H1 (cell line): ENCODE measurements around the gene CCDC93. TPM values are rescaled to one million over a fixed set of nuclear protein-coding genes. Genes with fewer than 3 reads are reported as not detected.

Source experiments
- CTCF ChIA-PET: fragments of 300-600 bp; sonication (Branson Sonifier 250); formaldehyde crosslinking; loops from one replicate; lab custom pipeline; 2021; ENCODE audit not compliant: partially characterized antibody; lab: Charles Lee
- POLR2A ChIA-PET: fragments of 300-600 bp; sonication (Branson Sonifier 250); formaldehyde crosslinking; loops from one replicate; lab custom pipeline; 2021; ENCODE audit warnings: inconsistent platforms; ENCODE audit not compliant: partially characterized antibody; lab: Charles Lee
- DNase-seq, 2 experiments: peaks; one replicate each; pipeline versions ENCODE4 v3.0.0 to v3.0.0-alpha.2; 2010 to 2022; ENCODE audit warnings: low spot score in 2 of 2, low read depth in 1 of 2, mixed read lengths in 1 of 2
- FAIRE-seq: peaks from 2 replicates; lab custom pipeline; 2011; peaks lifted over from hg19 to GRCh38; lab: Jason Lieb, UNC
- H2AFZ ChIP-seq: 2 replicates; pipeline ENCODE4 v1.8.1; 2012; ENCODE audit warnings: low read length, inconsistent platforms
- H2AK5ac ChIP-seq: 2 replicates; pipeline ENCODE4 v1.6.1; 2013; ENCODE audit warnings: low read depth, low read length
- H2BK120ac ChIP-seq: replicated peaks from 2 replicates; pipeline ENCODE3; 2013; ENCODE audit warnings: low read depth, low read length, inconsistent platforms
- H2BK12ac ChIP-seq: 2 replicates; pipeline ENCODE4 v1.6.1; 2013; ENCODE audit warnings: low read depth, low read length
- H2BK15ac ChIP-seq: 2 replicates; pipeline ENCODE4 v1.6.1; 2013; ENCODE audit warnings: low read length
- H2BK20ac ChIP-seq: 2 replicates; pipeline ENCODE4 v1.6.1; 2013; ENCODE audit warnings: low read length
- H2BK5ac ChIP-seq: 2 replicates; pipeline ENCODE4 v1.6.1; 2013; ENCODE audit warnings: low read depth, low read length
- H3K14ac ChIP-seq: 2 replicates; pipeline ENCODE4 v1.6.1; 2013; ENCODE audit warnings: inconsistent platforms; ENCODE audit not compliant: insufficient read length
- H3K18ac ChIP-seq: 2 replicates; pipeline ENCODE4 v1.6.1; 2013; ENCODE audit warnings: low read length; ENCODE audit errors: extremely low read depth
- H3K23ac ChIP-seq: 2 replicates; pipeline ENCODE4 v1.6.1; 2013; ENCODE audit warnings: inconsistent platforms; ENCODE audit not compliant: insufficient read length
- H3K23me2 ChIP-seq: 2 replicates; pipeline ENCODE4 v1.6.1; 2013; ENCODE audit warnings: low read depth, low read length
- H3K27ac ChIP-seq: 2 replicates; pipeline ENCODE4 v1.6.1; 2011; ENCODE audit warnings: low read depth, low read length, inconsistent platforms
- H3K27me3 ChIP-seq, 4 experiments: replicated peaks in 1 of 4; 1 replicate in 1 of 4; 2 replicates in 3 of 4; pipeline versions ENCODE4 v1.6.1 to v1.8.1; 2011 to 2013; ENCODE audit warnings: low read length in 3 of 4, mild to moderate bottlenecking in 3 of 4, inconsistent platforms in 2 of 4, mixed read lengths in 2 of 4, moderate library complexity in 1 of 4; ENCODE audit not compliant: control insufficient read depth in 3 of 4, insufficient read depth in 3 of 4; ENCODE audit errors: extremely low read depth in 1 of 4
- H3K36me3 ChIP-seq, 4 experiments: 2 replicates each; pipeline versions ENCODE4 v1.6.1 to v1.8.1; 2011 to 2013; ENCODE audit warnings: mild to moderate bottlenecking in 4 of 4, low read length in 3 of 4, moderate library complexity in 2 of 4, control low read depth in 1 of 4, inconsistent platforms in 1 of 4; ENCODE audit not compliant: insufficient read depth in 4 of 4, control insufficient read depth in 2 of 4
- H3K4ac ChIP-seq: replicated peaks from 2 replicates; pipeline ENCODE3; 2013; ENCODE audit warnings: low read length, low read depth, mixed read lengths, inconsistent platforms; ENCODE audit not compliant: insufficient read length
- H3K4me1 ChIP-seq, 4 experiments: replicated peaks in 1 of 4; 1 replicate in 1 of 4; 2 replicates in 3 of 4; pipeline versions ENCODE4 v1.6.1 to v1.8.1; 2011 to 2013; ENCODE audit warnings: low read length in 3 of 4, inconsistent platforms in 2 of 4, mixed read lengths in 1 of 4; ENCODE audit not compliant: insufficient read depth in 4 of 4, control insufficient read depth in 3 of 4
- H3K4me2 ChIP-seq, 2 experiments: 2 replicates each; pipeline versions ENCODE4 v1.6.1 to v1.8.1; 2011 to 2013; ENCODE audit warnings: low read depth in 2 of 2, low read length in 2 of 2, control low read depth in 1 of 2, inconsistent platforms in 1 of 2, mild to moderate bottlenecking in 1 of 2; ENCODE audit not compliant: insufficient read depth in 1 of 2
- H3K4me3 ChIP-seq, 4 experiments: fragments of 200-600, 300-600 bp in 1 of 4; sonication (generic), shearing (Covaris generic), sonication (Bioruptor Twin) in 1 of 4; 2 replicates each; pipeline versions ENCODE4 v1.5.1 to v1.8.1; 2011 to 2016; ENCODE audit warnings: low read length in 4 of 4, low read depth in 3 of 4, control low read depth in 2 of 4, inconsistent platforms in 2 of 4, mild to moderate bottlenecking in 2 of 4, mixed read lengths in 1 of 4, moderate library complexity in 1 of 4; ENCODE audit not compliant: insufficient read depth in 2 of 4; ENCODE audit errors: extremely low read depth in 1 of 4
- H3K56ac ChIP-seq: replicated peaks from 2 replicates; pipeline ENCODE3; 2013; ENCODE audit warnings: low read depth, mild to moderate bottlenecking, mixed read lengths, low read length, inconsistent platforms; ENCODE audit not compliant: insufficient read length
- H3K79me1 ChIP-seq: 2 replicates; pipeline ENCODE4 v1.6.1; 2013; ENCODE audit warnings: low read depth, low read length, control low read depth
- H3K79me2 ChIP-seq, 2 experiments: 2 replicates each; pipeline versions ENCODE4 v1.6.1 to v1.8.1; 2012 to 2013; ENCODE audit warnings: low read length in 2 of 2, mild to moderate bottlenecking in 2 of 2, inconsistent platforms in 1 of 2; ENCODE audit not compliant: insufficient read depth in 2 of 2, control insufficient read depth in 1 of 2
- H3K9ac ChIP-seq, 4 experiments: replicated peaks in 1 of 4; 1 replicate in 1 of 4; 2 replicates in 3 of 4; pipeline versions ENCODE4 v1.6.1 to v1.8.1; 2011 to 2013; ENCODE audit warnings: low read depth in 3 of 4, low read length in 3 of 4, control low read depth in 2 of 4, mild to moderate bottlenecking in 2 of 4, moderate library complexity in 2 of 4, inconsistent platforms in 1 of 4; ENCODE audit errors: extremely low read depth in 1 of 4
- H3K9me3 ChIP-seq, 2 experiments: 2 replicates each; pipeline versions ENCODE4 v1.6.1 to v1.8.1; 2012 to 2013; ENCODE audit warnings: mild to moderate bottlenecking in 2 of 2, moderate library complexity in 2 of 2, control low read depth in 1 of 2, inconsistent platforms in 1 of 2, low read depth in 1 of 2, low read length in 1 of 2, mixed read lengths in 1 of 2; ENCODE audit not compliant: insufficient read depth in 2 of 2
- H4K20me1 ChIP-seq, 2 experiments: replicated peaks in 1 of 2; 2 replicates each; pipeline versions ENCODE3 to v1.8.1; 2011 to 2013; ENCODE audit warnings: inconsistent platforms in 2 of 2, low read length in 2 of 2, mild to moderate bottlenecking in 1 of 2; ENCODE audit not compliant: insufficient read depth in 2 of 2, control insufficient read depth in 1 of 2
- H4K5ac ChIP-seq: 2 replicates; pipeline ENCODE4 v1.6.1; 2013; ENCODE audit warnings: low read length, low read depth, mixed read lengths, inconsistent platforms; ENCODE audit not compliant: insufficient read length
- H4K8ac ChIP-seq: 2 replicates; pipeline ENCODE4 v1.8.0; 2013; ENCODE audit warnings: mild to moderate bottlenecking, moderate library complexity, low read length, inconsistent platforms; ENCODE audit not compliant: insufficient read depth; ENCODE audit errors: extremely low read depth
- H4K91ac ChIP-seq: replicated peaks from 2 replicates; pipeline ENCODE3; 2013; ENCODE audit warnings: low read length, mixed read lengths, inconsistent platforms; ENCODE audit not compliant: insufficient read length
- EP300 ChIP-seq, 2 experiments: IDR thresholded peaks; 1 replicate in 1 of 2; 2 replicates in 1 of 2; pipeline ENCODE4 v1.6.1; 2011 to 2012; ENCODE audit warnings: low read depth in 2 of 2, low read length in 2 of 2, mild to moderate bottlenecking in 2 of 2, borderline replicate concordance in 1 of 2, inconsistent platforms in 1 of 2, moderate library complexity in 1 of 2
- JUND ChIP-seq: IDR thresholded peaks from 2 replicates; pipeline ENCODE4 v1.6.1; 2011; ENCODE audit warnings: mild to moderate bottlenecking, improper control_type of control experiment, low read length
- POLR2A ChIP-seq, 2 experiments: IDR thresholded peaks; 1 replicate in 1 of 2; 2 replicates in 1 of 2; pipeline ENCODE4 v1.6.1; 2011; ENCODE audit warnings: low read depth in 2 of 2, low read length in 2 of 2, mild to moderate bottlenecking in 2 of 2; ENCODE audit errors: control extremely low read depth in 1 of 2
- WGBS, 2 experiments: shearing (Covaris generic) in 1 of 2; methylation state at CpG; one replicate each; pipeline versions ENCODE4 v1.1.6 to v1.1.7; 2013 to 2015; ENCODE audit warnings: low lambda C conversion rate in 2 of 2, mixed read lengths in 2 of 2, inconsistent platforms in 1 of 2, low coverage in 1 of 2, missing lambda C conversion rate in 1 of 2; ENCODE audit not compliant: insufficient replicate concordance in 2 of 2, insufficient coverage in 1 of 2, insufficient read length in 1 of 2; ENCODE audit errors: extremely low coverage in 1 of 2, missing lambda C conversion rate in 1 of 2; 5-methylcytosine and 5-hydroxymethylcytosine counted together
- polyA plus RNA-seq, 7 experiments: library from polyadenylated mRNA; depleted of rRNA in 3 of 7; stranded (reverse) in 5 of 7; unstranded in 2 of 7; fragments of >200 nt in 5 of 7; fragments of 200-250 nt in 2 of 7; gene quantifications; 1 replicate in 5 of 7; 2 replicates in 1 of 7; 4 replicates in 1 of 7; pipeline versions ENCODE4 v1.2.1 to v1.2.3, GENCODE V29; 2011 to 2013; ENCODE audit warnings: missing spikeins in 2 of 7, mixed read lengths in 2 of 7
- total RNA-seq: library from RNA; stranded (reverse); fragmentation: NEBNext Ultra II Directional; extraction: Animal tissue kit (Norgen Biotek cat#: 25700); gene quantifications from 2 replicates; pipeline ENCODE4 v1.2.1, GENCODE V29; 2021

The CCDC93 gene
- total and polyA plus RNA-seq, 2 of the 8 experiments (the other 6 are each of a cell fraction or from before 2014, with no cell fraction given): 5.5 to 18.0 TPM

DNA sequence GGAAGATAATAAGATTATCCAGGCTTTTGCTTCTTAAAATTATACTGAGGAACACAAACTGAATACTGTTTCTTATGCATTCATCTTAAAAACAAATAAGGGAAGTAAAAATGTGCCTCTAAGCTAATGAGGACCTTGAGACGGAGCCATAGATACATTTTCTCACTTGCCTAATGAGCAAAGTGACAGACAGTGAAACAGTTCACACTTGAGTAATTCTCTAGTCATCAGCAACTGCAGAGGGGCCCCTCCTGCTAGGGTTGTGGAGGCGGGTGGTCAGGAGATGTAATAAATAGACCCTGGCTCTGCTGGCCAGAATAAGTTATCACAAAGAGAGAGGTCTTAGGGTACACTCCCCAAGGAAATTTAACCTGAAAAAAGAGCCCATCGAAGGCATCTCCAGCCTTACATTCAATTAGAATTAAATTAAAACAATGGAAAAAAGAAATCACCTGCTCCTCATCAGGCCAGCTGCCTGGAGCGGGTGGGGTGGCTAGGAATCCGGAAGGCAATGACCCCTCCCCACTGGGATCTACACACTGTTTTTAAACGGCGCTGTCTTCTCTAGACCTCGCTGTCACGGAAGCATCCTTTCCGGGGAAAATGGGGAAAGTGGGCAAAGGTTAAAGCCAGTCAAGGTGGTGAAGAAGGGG lies 41.8 kb upstream of the CCDC93 start:
- no peak overlapping the region for H2BK5ac ChIP-seq
- H2BK12ac ChIP-seq: no peak overlapping the region
- no peak overlapping the region for H3K4me3 ChIP-seq
- H3K14ac ChIP-seq: no peak overlapping the region
- H3K9ac ChIP-seq: no peak overlapping the region
- no peak overlapping the region for H4K91ac ChIP-seq
- no peak for DNase-seq
- no peak overlapping the region for H2BK120ac ChIP-seq
- H3K4ac ChIP-seq: no peak overlapping the region
- ChIA-PET POLR2A (no interaction called here), CTCF (interaction anchor here (0.7 to 12.7 kb wide), 4 partner anchors 9 to 937 kb away, joined by 3 to 147 read pairs (median 12); no protein-coding TSS in a partner anchor)
- no peaks in the 10 kb centered on the region for H3K79me1 ChIP-seq
- H2AK5ac ChIP-seq: no peak overlapping the region
- peaks cover 2% of the 10 kb centered on the region; the same call in 1 of the 2 replicates for H3K23me2 ChIP-seq
- no peak overlapping the region for H2BK15ac ChIP-seq
- no peaks in the 10 kb centered on the region for H3K27me3 ChIP-seq
- 80% methylated on average over 10 of the region's 10 CpGs; no CpG with 5 or more reads in 1 of the 2 experiments for WGBS, 2 experiments
- no peaks in the 10 kb centered on the region for H4K20me1 ChIP-seq
- no peak overlapping the region for H3K27ac ChIP-seq
- H3K9me3 ChIP-seq: no peaks in the 10 kb centered on the region
- no peak overlapping the region for H4K8ac ChIP-seq
- FAIRE-seq: no peak
- peaks cover 0 to under 1% (median 0%) of the 10 kb centered on the region in 4 experiments; a peak in 2 of 7 replicates for H3K4me1 ChIP-seq
- H3K4me2 ChIP-seq: no peak overlapping the region
- H3K56ac ChIP-seq: no peak overlapping the region
- H3K18ac ChIP-seq: no peak overlapping the region
- no peaks in the 10 kb centered on the region for H3K79me2 ChIP-seq
- no peak overlapping the region for H4K5ac ChIP-seq
- H2AFZ ChIP-seq: no peak overlapping the region
- H3K23ac ChIP-seq: no peak overlapping the region
- no peak overlapping the region for H2BK20ac ChIP-seq
- H3K36me3 ChIP-seq: no peaks in the 10 kb centered on the region
- no peak for TF ChIP-seq JUND
- TF ChIP-seq EP300 (IDR thresholded peaks at IDR 0.05; ENCODE audit: borderline replicate concordance in 1 of 2, low read depth in 2 of 2, low read length in 2 of 2): no peak
- no peak for TF ChIP-seq POLR2A (IDR thresholded peaks at IDR 0.05; ENCODE audit: control extremely low read depth in 1 of 2, low read depth in 2 of 2, low read length in 2 of 2)
